BLaER1 (cell line): ENCODE measurements around the gene KMT2D.

ENCODE experiments used
- H3K27ac ChIP-seq: shearing (Covaris generic); formaldehyde crosslinking; 2 replicates; pipeline ENCODE4 v1.8.1; 2022
- H3K27me3 ChIP-seq: shearing (Covaris generic); formaldehyde crosslinking; 2 replicates; pipeline ENCODE4 v1.8.1; 2022
- H3K36me3 ChIP-seq: shearing (Covaris generic); formaldehyde crosslinking; 2 replicates; pipeline ENCODE4 v1.8.1; 2022
- H3K4me1 ChIP-seq: shearing (Covaris generic); formaldehyde crosslinking; 2 replicates; pipeline ENCODE4 v1.8.1; 2022
- H3K4me2 ChIP-seq: shearing (Covaris generic); formaldehyde crosslinking; 2 replicates; pipeline ENCODE4 v1.8.1; 2022
- H3K4me3 ChIP-seq: shearing (Covaris generic); formaldehyde crosslinking; 2 replicates; pipeline ENCODE4 v1.8.1; 2022
- H3K9ac ChIP-seq: shearing (Covaris generic); formaldehyde crosslinking; 2 replicates; pipeline ENCODE4 v1.8.1; 2022
- H3K9me3 ChIP-seq: shearing (Covaris generic); formaldehyde crosslinking; 2 replicates; pipeline ENCODE4 v1.8.1; 2022
- H4K20me1 ChIP-seq: shearing (Covaris generic); formaldehyde crosslinking; 2 replicates; pipeline ENCODE4 v1.8.1; 2022
- Cebpa-rat ChIP-seq: shearing (Covaris generic); IDR thresholded peaks from 2 replicates; pipeline ENCODE4 v1.8.1; 2022

KMT2D gene

GRCh38 chr12:49089821-49090773, 29.5 kb upstream of the KMT2D start:
- Histone ChIP-seq H3K27ac (no peak overlapping the region), H3K27me3 (peaks cover 71% of the 10 kb centered on the region), H3K9me3 (no peaks in the 10 kb centered on the region), H3K4me2 (peak overlapping the region; percentile 99), H3K4me3 (peak overlapping the region; percentile 64), H3K36me3 (peaks cover under 1% of the 10 kb centered on the region; the same call in 1 of the 2 replicates), H3K9ac (0 out of 2 replicates have a peak overlapping the region, but pooled peaks have one; percentile 30), H3K4me1 (peaks cover 60% of the 10 kb centered on the region), H4K20me1 (peaks cover 68% of the 10 kb centered on the region)
- no peak for TF ChIP-seq Cebpa-rat

GRCh38 chr12:49088932-49089330, 28.3 kb upstream of the KMT2D start:
- Histone ChIP-seq H3K4me1 (peaks cover 49% of the 10 kb centered on the region), H3K4me3 (no peak overlapping the region), H3K9ac (no peak overlapping the region), H3K27me3 (peaks cover 60% of the 10 kb centered on the region), H3K4me2 (peak overlapping the region; percentile 69), H3K27ac (no peak overlapping the region), H3K9me3 (no peaks in the 10 kb centered on the region), H4K20me1 (peaks cover 56% of the 10 kb centered on the region), H3K36me3 (no peaks in the 10 kb centered on the region)
- TF ChIP-seq Cebpa-rat, result no peak

- Histone ChIP-seq H4K20me1 (peaks cover 50% of the 10 kb centered on the region), H3K9me3 (no peaks in the 10 kb centered on the region), H3K4me2 (peak overlapping the region; percentile 69), H3K27me3 (peaks cover 54% of the 10 kb centered on the region), H3K4me3 (no peak overlapping the region), H3K9ac (no peak overlapping the region), H3K27ac (no peak overlapping the region), H3K36me3 (no peaks in the 10 kb centered on the region), H3K4me1 (peaks cover 47% of the 10 kb centered on the region)
- no peak for TF ChIP-seq Cebpa-rat
Observed at GRCh38 chr12:49088150-49088931, 27.7 kb upstream of the KMT2D start.

- Histone ChIP-seq H3K27ac (no peak overlapping the region), H3K9ac (no peak overlapping the region), H3K27me3 (peaks cover 32% of the 10 kb centered on the region), H3K4me1 (peaks cover 30% of the 10 kb centered on the region), H4K20me1 (peaks cover 28% of the 10 kb centered on the region), H3K9me3 (no peaks in the 10 kb centered on the region), H3K4me3 (no peak overlapping the region), H3K36me3 (no peaks in the 10 kb centered on the region), H3K4me2 (no peak overlapping the region)
- TF ChIP-seq Cebpa-rat, result no peak
Observed at GRCh38 chr12:49086116-49086515, 25.5 kb upstream of the KMT2D start.

- peaks cover 11% of the 10 kb centered on the region for H4K20me1 ChIP-seq
- no peak overlapping the region for H3K4me2 ChIP-seq
- no peak overlapping the region for H3K27ac ChIP-seq
- peaks cover 13% of the 10 kb centered on the region for H3K4me1 ChIP-seq
- no peaks in the 10 kb centered on the region for H3K36me3 ChIP-seq
- no peak overlapping the region for H3K9ac ChIP-seq
- TF ChIP-seq Cebpa-rat, result no peak
- no peak overlapping the region for H3K4me3 ChIP-seq
- no peaks in the 10 kb centered on the region for H3K9me3 ChIP-seq
- peaks cover 15% of the 10 kb centered on the region for H3K27me3 ChIP-seq
Observed at GRCh38 chr12:49084438-49084837, 23.8 kb upstream of the KMT2D start.

- Histone ChIP-seq H3K4me2 (no peak overlapping the region), H3K4me3 (no peak overlapping the region), H3K27ac (no peak overlapping the region), H4K20me1 (no peaks in the 10 kb centered on the region), H3K9me3 (no peaks in the 10 kb centered on the region), H3K9ac (no peak overlapping the region), H3K4me1 (no peaks in the 10 kb centered on the region), H3K27me3 (no peaks in the 10 kb centered on the region), H3K36me3 (no peaks in the 10 kb centered on the region)
- no peak for TF ChIP-seq Cebpa-rat
Observed at GRCh38 chr12:49079793-49080192, 19.2 kb upstream of the KMT2D start.

GRCh38 chr12:49070971-49071370, 10.4 kb upstream of the KMT2D start:
- no peaks in the 10 kb centered on the region for H3K36me3 ChIP-seq
- no peaks in the 10 kb centered on the region for H4K20me1 ChIP-seq
- TF ChIP-seq Cebpa-rat, result no peak
- no peaks in the 10 kb centered on the region for H3K27me3 ChIP-seq
- H3K4me3 ChIP-seq, result no peak overlapping the region
- no peak overlapping the region; the same call in 1 of the 2 replicates for H3K9ac ChIP-seq
- H3K4me2 ChIP-seq, result peak overlapping the region; percentile 87; the same call in 1 of the 2 replicates
- no peaks in the 10 kb centered on the region for H3K9me3 ChIP-seq
- no peak overlapping the region for H3K27ac ChIP-seq
- H3K4me1 ChIP-seq, result peaks cover 20% of the 10 kb centered on the region

GRCh38 chr12:49069507-49070346, 9.1 kb upstream of the KMT2D start, which contains the start of gene RHEBL1:
RHEBL1 (minus strand) TSS chr12:49069979; CDS start chr12:49069785, 194 bp downstream.
- Histone ChIP-seq H3K27me3 (no peaks in the 10 kb centered on the region), H3K4me3 (peak within 1 kb of the TSS; percentile 82), H3K27ac (peak within 1 kb of the TSS; percentile 40), H3K36me3 (peaks cover 7% of the 10 kb centered on the region; the same call in 1 of the 2 replicates), H3K9ac (peak within 1 kb of the TSS; percentile 71), H3K4me2 (peak within 1 kb of the TSS; percentile 87), H3K4me1 (peaks cover 20% of the 10 kb centered on the region), H4K20me1 (no peaks in the 10 kb centered on the region), H3K9me3 (no peaks in the 10 kb centered on the region)
- TF ChIP-seq Cebpa-rat, result no peak
